Esophagus muscularis mucosa (tissue), 4 donors: ENCODE measurements around the gene KRTAP4-7. TPM values are rescaled to one million over a fixed set of nuclear protein-coding genes. Genes with fewer than 3 reads are reported as not detected.
"Not testable (repeated sequence)": the region's sequence is repeated elsewhere in the genome, so short reads cannot be mapped to it uniquely, and the experiment has no call there.

ENCODE experiments used
- DNase-seq: peaks from one replicate; pipeline ENCODE4 v3.0.0-alpha.2; 2017; ENCODE audit errors: extremely low spot score
- H3K27ac ChIP-seq, 4 donors: fragments of 200-600 bp; sonication (generic); replicated peaks in 1 of 4; 1 replicate in 3 of 4; 2 replicates in 1 of 4; pipeline ENCODE4 v1.5.1; 2016 to 2019; ENCODE audit warnings: mild to moderate bottlenecking in 1 of 4
- H3K27me3 ChIP-seq, 4 donors: fragments of 200-600 bp; sonication (generic); one replicate each; pipeline versions ENCODE4 v1.5.1 to v1.6.0; 2016 to 2019
- H3K36me3 ChIP-seq, 4 donors: fragments of 200-600 bp; sonication (generic); one replicate each; pipeline ENCODE4 v1.5.1; 2016 to 2019
- H3K4me1 ChIP-seq, 4 donors: fragments of 200-600 bp; sonication (generic); one replicate each; pipeline ENCODE4 v1.5.1; 2016 to 2019
- H3K4me3 ChIP-seq, 4 donors: fragments of 200-600 bp; sonication (generic); 1 replicate in 2 of 4; 2 replicates in 2 of 4; pipeline ENCODE4 v1.5.1; 2016 to 2019; ENCODE audit warnings: mild to moderate bottlenecking in 4 of 4, moderate library complexity in 1 of 4
- H3K9me3 ChIP-seq, 4 donors: fragments of 200-600 bp; sonication (generic); 1 replicate in 3 of 4; 2 replicates in 1 of 4; pipeline ENCODE4 v1.5.1; 2016 to 2019
- EP300 ChIP-seq: sonication (generic); formaldehyde crosslinking; IDR thresholded peaks from one replicate; pipeline ENCODE4 v1.6.1; 2017; ENCODE audit warnings: antibody characterized with exemption
- POLR2A ChIP-seq: fragments of 450-650 bp; IDR thresholded peaks from one replicate; pipeline ENCODE4 v1.6.1; 2017; ENCODE audit warnings: antibody characterized with exemption, moderate library complexity, mild to moderate bottlenecking, low read depth
- POLR2AphosphoS5 ChIP-seq, 2 donors: sonication (generic); formaldehyde crosslinking; IDR thresholded peaks; one replicate each; pipeline ENCODE4 v1.6.1; 2017; ENCODE audit warnings: antibody characterized with exemption in 2 of 2
- WGBS: methylation state at CpG from one replicate; pipeline ENCODE4 v1.1.5; 2018; 5-methylcytosine and 5-hydroxymethylcytosine counted together
- intact Hi-C: fragments of 100-400 bp; cut with DNase I; formaldehyde crosslinking; loops from one replicate; pipeline ENCODE4 v1.15.1; 2023
- total RNA-seq, 4 donors: library from RNA; depleted of rRNA; stranded (reverse); fragments of >200 nt; gene quantifications; one replicate each; pipeline versions ENCODE4 v1.1.0 to v1.2.1, GENCODE V29; 2016
- TF ChIP-seq, protein P1 (sequence below), 3 experiments: fragments of 200-600 bp in 2 of 3; fragments of 450-650 bp in 1 of 3; sonication (generic) in 2 of 3; IDR thresholded peaks; one replicate each; pipeline ENCODE4 v1.5.1; 2017 to 2019; ENCODE audit warnings: antibody characterized with exemption in 3 of 3, mild to moderate bottlenecking in 2 of 3, moderate library complexity in 1 of 3

The KRTAP4-7 gene
- total RNA-seq, 4 donors from 2014 or later: not detected

DNA sequence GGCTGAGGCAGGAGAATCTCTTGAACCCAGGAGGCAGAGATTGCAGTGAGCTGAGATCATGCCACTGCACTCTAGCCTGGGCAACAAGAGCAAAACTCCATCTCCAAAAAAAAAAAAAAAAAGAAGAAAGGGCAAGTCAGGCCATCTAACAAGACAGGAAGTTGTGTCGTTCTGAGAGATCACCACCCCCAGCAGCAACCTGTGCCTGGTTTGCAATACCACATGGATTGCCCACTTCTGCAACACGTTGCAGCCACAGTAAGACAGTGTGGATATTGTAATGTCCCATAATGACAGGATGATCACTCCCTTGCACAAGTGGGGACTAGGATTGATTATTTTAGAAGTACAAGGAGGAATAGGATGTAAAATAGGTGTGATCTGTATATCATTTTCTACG, 14.9 kb upstream of the KRTAP4-7 start:
- TF ChIP-seq, protein P1, sequence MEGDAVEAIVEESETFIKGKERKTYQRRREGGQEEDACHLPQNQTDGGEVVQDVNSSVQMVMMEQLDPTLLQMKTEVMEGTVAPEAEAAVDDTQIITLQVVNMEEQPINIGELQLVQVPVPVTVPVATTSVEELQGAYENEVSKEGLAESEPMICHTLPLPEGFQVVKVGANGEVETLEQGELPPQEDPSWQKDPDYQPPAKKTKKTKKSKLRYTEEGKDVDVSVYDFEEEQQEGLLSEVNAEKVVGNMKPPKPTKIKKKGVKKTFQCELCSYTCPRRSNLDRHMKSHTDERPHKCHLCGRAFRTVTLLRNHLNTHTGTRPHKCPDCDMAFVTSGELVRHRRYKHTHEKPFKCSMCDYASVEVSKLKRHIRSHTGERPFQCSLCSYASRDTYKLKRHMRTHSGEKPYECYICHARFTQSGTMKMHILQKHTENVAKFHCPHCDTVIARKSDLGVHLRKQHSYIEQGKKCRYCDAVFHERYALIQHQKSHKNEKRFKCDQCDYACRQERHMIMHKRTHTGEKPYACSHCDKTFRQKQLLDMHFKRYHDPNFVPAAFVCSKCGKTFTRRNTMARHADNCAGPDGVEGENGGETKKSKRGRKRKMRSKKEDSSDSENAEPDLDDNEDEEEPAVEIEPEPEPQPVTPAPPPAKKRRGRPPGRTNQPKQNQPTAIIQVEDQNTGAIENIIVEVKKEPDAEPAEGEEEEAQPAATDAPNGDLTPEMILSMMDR (IDR thresholded peaks at IDR 0.05): no peak
- no peak for TF ChIP-seq POLR2A
- TF ChIP-seq EP300: no peak
- TF ChIP-seq POLR2AphosphoS5 (IDR thresholded peaks at IDR 0.05): no peak
- WGBS: 83% methylated on average over 3 of the region's 3 CpGs
- Histone ChIP-seq H3K27me3 (no peaks in the 10 kb centered on the region), H3K27ac (no peak overlapping the region), H3K9me3 (no peaks in the 10 kb centered on the region), H3K4me1 (no peaks in the 10 kb centered on the region), H3K36me3 (no peaks in the 10 kb centered on the region), H3K4me3 (no peak overlapping the region)
- intact Hi-C loops: no loop called here
- no peak for DNase-seq

DNA sequence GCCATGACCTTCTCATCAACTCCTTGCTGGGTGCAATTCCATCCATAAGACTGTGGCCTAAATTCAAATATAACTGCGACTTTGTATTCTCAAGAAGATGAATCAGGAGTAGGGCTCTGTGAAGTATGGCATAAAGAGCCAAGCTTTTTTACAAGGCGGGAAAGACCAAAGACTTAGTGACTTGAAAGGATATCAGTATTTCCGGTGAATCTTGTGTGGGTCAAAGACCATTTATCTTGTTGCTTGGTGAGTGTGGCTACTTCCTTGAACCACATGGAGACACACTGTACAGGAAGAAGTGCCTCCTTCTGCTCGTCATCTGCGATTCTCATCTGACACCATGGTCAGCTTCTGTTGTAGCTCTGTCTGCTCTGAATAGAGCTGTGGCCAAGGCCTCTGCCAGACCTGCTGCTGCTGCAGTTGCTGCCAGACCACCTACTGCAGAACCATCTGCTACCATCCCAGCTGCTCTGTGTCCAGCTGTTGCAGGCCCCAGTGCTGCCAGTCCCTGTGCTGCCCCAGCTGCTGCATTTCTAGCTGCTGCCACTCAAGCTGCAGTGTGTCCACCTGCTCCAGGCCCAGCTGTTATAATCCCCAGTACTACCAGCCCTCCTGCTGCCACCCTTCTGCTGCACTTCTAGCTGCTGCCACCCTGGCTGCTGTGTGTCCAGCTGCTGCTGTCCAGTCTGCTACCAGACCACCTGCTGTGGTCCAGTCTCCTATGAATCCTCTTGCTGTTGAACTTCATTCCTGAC, 12.2 kb upstream of the KRTAP4-7 start:
- intact Hi-C loops: no loop called here
- no peaks in the 10 kb centered on the region for H3K36me3 ChIP-seq
- peaks cover 0 to 6% (median 0%) of the 10 kb centered on the region in 4 donors for H3K27me3 ChIP-seq
- no peak for TF ChIP-seq POLR2A
- TF ChIP-seq, protein P1 (IDR thresholded peaks at IDR 0.05): no peak
- TF ChIP-seq EP300: no peak
- TF ChIP-seq POLR2AphosphoS5 (IDR thresholded peaks at IDR 0.05): no peak
- DNase-seq: no peak
- H3K27ac ChIP-seq: no peak overlapping the region
- WGBS: 87% methylated on average over 5 of the region's 5 CpGs
- no peaks in the 10 kb centered on the region for H3K9me3 ChIP-seq
- H3K4me3 ChIP-seq: no peak overlapping the region
- H3K4me1 ChIP-seq: no peaks in the 10 kb centered on the region

DNA sequence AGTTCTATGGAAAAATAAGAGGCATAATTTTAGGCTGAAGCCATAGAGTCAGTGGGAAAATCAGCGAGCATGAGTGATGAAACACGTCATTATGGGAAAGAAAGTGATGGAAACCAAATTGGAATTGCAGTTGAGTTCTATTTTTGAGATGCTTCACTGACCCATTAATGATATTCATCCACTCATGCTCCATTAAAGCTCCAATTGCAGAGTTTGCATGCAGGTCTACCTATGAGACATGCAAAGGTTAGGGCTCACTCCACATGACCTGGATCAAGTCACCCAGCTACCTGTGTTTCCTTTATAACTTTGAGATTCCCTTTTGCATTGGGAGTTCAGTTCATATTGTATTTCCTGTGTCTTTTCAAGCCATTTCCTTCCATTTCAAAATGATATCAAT, 10.3 kb upstream of the KRTAP4-7 start:
- Histone ChIP-seq H3K4me3 (no peak overlapping the region), H3K27ac (no peak overlapping the region), H3K4me1 (no peaks in the 10 kb centered on the region), H3K27me3 (peaks cover 0 to 6% (median 0%) of the 10 kb centered on the region in 4 donors), H3K9me3 (no peaks in the 10 kb centered on the region), H3K36me3 (no peaks in the 10 kb centered on the region)
- intact Hi-C loops: no loop called here
- TF ChIP-seq POLR2A (no peak), POLR2AphosphoS5 (IDR thresholded peaks at IDR 0.05) (no peak), EP300 (no peak)
- TF ChIP-seq, protein P1 (IDR thresholded peaks at IDR 0.05): no peak
- 86% methylated on average over 2 of the region's 2 CpGs for WGBS
- DNase-seq: no peak

- no peak for TF ChIP-seq POLR2A
- no peak for TF ChIP-seq POLR2AphosphoS5 (IDR thresholded peaks at IDR 0.05)
- TF ChIP-seq EP300: no peak
- TF ChIP-seq, protein P1 (IDR thresholded peaks at IDR 0.05): no peak
- H3K9me3 ChIP-seq: no peaks in the 10 kb centered on the region
- no peak for DNase-seq
- no peak overlapping the region for H3K27ac ChIP-seq
- H3K27me3 ChIP-seq: peaks cover 0 to 6% (median 0%) of the 10 kb centered on the region in 4 donors
- intact Hi-C loops: no loop called here
- H3K4me1 ChIP-seq: no peaks in the 10 kb centered on the region
- H3K36me3 ChIP-seq: no peaks in the 10 kb centered on the region
- no peak overlapping the region for H3K4me3 ChIP-seq
Observed at GRCh38 chr17:41076788-41077187, 7.2 kb upstream of the KRTAP4-7 start.

GRCh38 chr17:41082626-41083025, 1.3 kb upstream of the KRTAP4-7 start:
- H3K36me3 ChIP-seq: no peaks in the 10 kb centered on the region
- DNase-seq: no peak
- TF ChIP-seq EP300: no peak
- no peak for TF ChIP-seq POLR2AphosphoS5 (IDR thresholded peaks at IDR 0.05)
- TF ChIP-seq POLR2A: no peak
- TF ChIP-seq, protein P1 (IDR thresholded peaks at IDR 0.05): no peak
- H3K9me3 ChIP-seq: no peaks in the 10 kb centered on the region
- WGBS: 43% methylated on average over 4 of the region's 4 CpGs
- peaks cover 0 to 11% (median 0%) of the 10 kb centered on the region in 4 donors for H3K27me3 ChIP-seq
- no peaks in the 10 kb centered on the region for H3K4me1 ChIP-seq
- no peak overlapping the region for H3K4me3 ChIP-seq
- no peak overlapping the region for H3K27ac ChIP-seq
- intact Hi-C loops: no loop called here

DNA sequence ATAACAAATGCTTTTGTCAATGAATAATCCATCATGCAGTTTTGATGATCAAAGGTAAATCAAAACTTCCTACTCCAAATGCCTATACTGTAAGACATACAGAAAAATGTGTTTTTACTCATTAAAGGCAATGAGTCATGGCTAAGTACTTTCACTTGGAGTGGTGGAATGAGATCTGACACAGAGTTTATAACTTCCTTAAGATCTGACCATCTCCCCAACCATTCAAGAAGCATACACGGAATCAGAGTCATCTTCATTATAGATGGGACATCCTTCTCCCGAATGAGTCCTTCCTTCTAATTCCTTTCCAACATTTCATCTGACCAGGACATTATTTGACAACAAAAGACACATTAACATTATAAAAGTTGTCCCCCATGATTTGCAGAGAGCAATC, 523 bp upstream of the KRTAP4-7 start:
- H3K27ac ChIP-seq, H3K9me3 ChIP-seq, H3K36me3 ChIP-seq, H3K4me1 ChIP-seq, DNase-seq, intact Hi-C loops, H3K4me3 ChIP-seq: not testable (repeated sequence)
- WGBS: 89% methylated on average over 2 of the region's 2 CpGs
- peaks cover 0 to 11% (median 0%) of the 10 kb centered on the region in 4 donors for H3K27me3 ChIP-seq

DNA sequence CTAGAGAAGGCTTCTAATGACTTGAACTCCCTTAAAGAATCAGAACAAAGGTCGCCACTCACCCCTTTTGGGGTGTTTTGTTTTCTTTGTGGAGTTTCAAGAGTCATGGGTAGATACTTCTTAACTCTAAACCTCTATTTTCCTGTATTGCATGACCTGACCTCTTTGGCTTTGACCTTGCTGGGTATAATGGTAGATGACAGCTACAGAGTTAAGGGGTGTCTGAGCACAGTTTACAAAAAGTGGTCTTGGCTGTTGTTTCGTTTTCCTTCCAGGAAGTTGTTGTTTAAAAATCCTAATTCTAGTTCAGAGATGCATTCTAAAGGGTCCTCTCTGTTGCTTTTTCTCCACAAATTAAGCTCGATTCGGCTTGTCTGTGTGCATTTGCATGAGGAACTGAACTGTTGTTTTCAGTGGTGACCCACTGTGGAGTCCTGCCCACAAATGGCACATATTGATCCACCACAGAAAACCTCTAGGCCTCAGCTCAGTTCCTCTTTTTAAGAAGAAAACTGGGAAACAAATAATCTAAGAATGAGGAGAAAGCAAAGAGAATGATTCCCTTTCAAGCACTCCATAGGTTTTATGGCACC, 4.9 kb downstream of the KRTAP4-7 start:
- H3K4me1 ChIP-seq, H3K27ac ChIP-seq, H3K4me3 ChIP-seq, intact Hi-C loops, H3K36me3 ChIP-seq, DNase-seq, H3K9me3 ChIP-seq: not testable (repeated sequence)
- 48% methylated on average over 4 of the region's 4 CpGs for WGBS
- H3K27me3 ChIP-seq: peaks cover 0 to 11% (median 0%) of the 10 kb centered on the region in 4 donors
